Central memory CD8-positive, alpha-beta T cell (primary cell): ENCODE measurements around the gene AREG.
"Not testable (repeated sequence)": the region's sequence is repeated elsewhere in the genome, so short reads cannot be mapped to it uniquely, and the experiment has no call there.

Experiments
- ATAC-seq: fragments of 150-1000 bp; cut with Tn5 transposase; replicated peaks from 2 replicates; pipeline ENCODE4 v1.10.0; 2022; ENCODE audit warnings: mild to moderate bottlenecking, moderate FRiP score, moderate number of reproducible peaks; ENCODE audit not compliant: poor library complexity, severe bottlenecking; ENCODE audit errors: extremely low read depth
- DNase-seq, 2 donors: peaks; one replicate each; pipeline ENCODE4 v3.0.0; 2021; ENCODE audit warnings: low spot score in 2 of 2
- H3K27ac Mint-ChIP-seq: one replicate; pipeline ENCODE4 v1.8.0; 2022; ENCODE audit warnings: low read depth, mild to moderate bottlenecking, moderate library complexity, mixed read lengths
- H3K27me3 Mint-ChIP-seq: one replicate; pipeline ENCODE4 v1.8.0; 2022; ENCODE audit warnings: mixed read lengths
- H3K36me3 Mint-ChIP-seq: one replicate; pipeline ENCODE4 v1.8.0; 2022; ENCODE audit warnings: mild to moderate bottlenecking, moderate library complexity, mixed read lengths; ENCODE audit not compliant: insufficient read depth
- H3K4me1 Mint-ChIP-seq: one replicate; pipeline ENCODE4 v1.8.0; 2022; ENCODE audit warnings: mixed read lengths
- H3K4me3 Mint-ChIP-seq: one replicate; pipeline ENCODE4 v1.8.0; 2022; ENCODE audit warnings: mild to moderate bottlenecking, moderate library complexity, mixed read lengths
- H3K9me3 Mint-ChIP-seq: one replicate; pipeline ENCODE4 v1.8.0; 2022; ENCODE audit warnings: mixed read lengths

The AREG gene

GRCh38 chr4:74444891-74445642 lies at the start of gene AREG:
TSS of gene AREG (plus strand) at chr4:74445136. CDS start at chr4:74445346, 210 bp downstream.
- peaks cover 6% of the 10 kb centered on the region for H3K27me3 Mint-ChIP-seq
- DNase-seq (peak; percentile 85 to 86), ATAC-seq (peak; percentile 93)
- no peaks in the 10 kb centered on the region for H3K9me3 Mint-ChIP-seq
- peak within 1 kb of the TSS; percentile 97 for H3K27ac Mint-ChIP-seq
- H3K36me3 Mint-ChIP-seq, result peaks cover 7% of the 10 kb centered on the region
- peak within 1 kb of the TSS; percentile 93 for H3K4me3 Mint-ChIP-seq
- H3K4me1 Mint-ChIP-seq, result peaks cover 16% of the 10 kb centered on the region

DNA sequence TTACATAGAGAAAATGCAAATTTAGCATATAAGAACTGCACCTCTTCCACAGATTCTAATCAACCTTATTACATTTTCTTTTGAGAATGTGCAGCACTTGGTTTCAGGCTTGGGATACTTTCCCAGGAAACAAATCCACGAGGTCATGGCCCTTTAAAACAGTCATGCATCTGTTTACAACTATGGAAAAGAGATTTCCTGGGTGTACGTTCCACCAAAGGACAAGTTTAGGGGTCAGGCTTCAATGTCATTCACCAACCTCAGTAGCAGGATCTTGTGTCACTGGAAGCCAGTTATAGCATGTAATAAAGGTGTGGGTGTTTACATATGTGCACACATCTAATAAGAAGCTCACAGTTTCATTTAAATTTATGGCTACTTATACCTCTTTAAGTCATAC lies 49.3 kb upstream of the AREG start:
- ATAC-seq, result no peak
- H3K36me3 Mint-ChIP-seq, result peaks cover 7% of the 10 kb centered on the region
- peaks cover 5% of the 10 kb centered on the region for H3K4me1 Mint-ChIP-seq
- H3K27ac Mint-ChIP-seq, result no peak overlapping the region
- H3K27me3 Mint-ChIP-seq, result no peaks in the 10 kb centered on the region
- no peak for DNase-seq
- no peak overlapping the region for H3K4me3 Mint-ChIP-seq
- H3K9me3 Mint-ChIP-seq, result no peaks in the 10 kb centered on the region

GRCh38 chr4:74397748-74398426 lies 47.0 kb upstream of the AREG start:
- DNase-seq (no peak), ATAC-seq (peak; percentile 70)
- Mint-ChIP-seq H3K36me3 (peaks cover 7% of the 10 kb centered on the region), H3K27me3 (no peaks in the 10 kb centered on the region), H3K9me3 (no peaks in the 10 kb centered on the region), H3K4me3 (peak overlapping the region; percentile 100), H3K4me1 (peaks cover 5% of the 10 kb centered on the region), H3K27ac (peak overlapping the region; percentile 99)

- Mint-ChIP-seq H3K4me3 (peak overlapping the region; percentile 100), H3K27ac (peak overlapping the region; percentile 99)
- not testable (repeated sequence) for H3K4me1 Mint-ChIP-seq, ATAC-seq, H3K36me3 Mint-ChIP-seq, H3K27me3 Mint-ChIP-seq, H3K9me3 Mint-ChIP-seq, DNase-seq
Measured at GRCh38 chr4:74398894-74399589, 45.9 kb upstream of the AREG start.

- no peak for ATAC-seq
- no peak for DNase-seq
- Mint-ChIP-seq H3K27ac (no peak overlapping the region), H3K36me3 (peaks cover 7% of the 10 kb centered on the region), H3K27me3 (no peaks in the 10 kb centered on the region), H3K4me1 (peaks cover 5% of the 10 kb centered on the region), H3K4me3 (no peak overlapping the region), H3K9me3 (no peaks in the 10 kb centered on the region)
Measured at GRCh38 chr4:74400395-74400794, 44.5 kb upstream of the AREG start.

- no peak overlapping the region for H3K4me3 Mint-ChIP-seq
- ATAC-seq, result no peak
Measured at GRCh38 chr4:74402692-74403456, 42.1 kb upstream of the AREG start.

GRCh38 chr4:74407891-74408290 lies 37.0 kb upstream of the AREG start:
- no peaks in the 10 kb centered on the region for H3K36me3 Mint-ChIP-seq
- no peaks in the 10 kb centered on the region for H3K4me1 Mint-ChIP-seq
- no peak overlapping the region for H3K27ac Mint-ChIP-seq
- ATAC-seq (no peak), DNase-seq (no peak)
- no peaks in the 10 kb centered on the region for H3K9me3 Mint-ChIP-seq
- H3K4me3 Mint-ChIP-seq, result no peak overlapping the region
- H3K27me3 Mint-ChIP-seq, result peaks cover 6% of the 10 kb centered on the region

More at GRCh38 chr4:74402692-74403456, 42.1 kb upstream of the AREG start:
- Mint-ChIP-seq H3K36me3 (peaks cover 7% of the 10 kb centered on the region), H3K4me1 (peaks cover 5% of the 10 kb centered on the region), H3K9me3 (no peaks in the 10 kb centered on the region), H3K27ac (no peak overlapping the region), H3K27me3 (no peaks in the 10 kb centered on the region)
- DNase-seq, result no peak

GRCh38 chr4:74408639-74409038 lies 36.3 kb upstream of the AREG start:
- H3K4me3 Mint-ChIP-seq, result no peak overlapping the region
- no peak for ATAC-seq
- DNase-seq, result no peak
- H3K4me1 Mint-ChIP-seq, result no peaks in the 10 kb centered on the region
- H3K9me3 Mint-ChIP-seq, result no peaks in the 10 kb centered on the region
- H3K27ac Mint-ChIP-seq, result no peak overlapping the region
- no peaks in the 10 kb centered on the region for H3K36me3 Mint-ChIP-seq
- peaks cover 6% of the 10 kb centered on the region for H3K27me3 Mint-ChIP-seq

GRCh38 chr4:74410272-74410671 lies 34.7 kb upstream of the AREG start:
- Mint-ChIP-seq H3K36me3 (no peaks in the 10 kb centered on the region), H3K27me3 (peaks cover 21% of the 10 kb centered on the region), H3K9me3 (no peaks in the 10 kb centered on the region), H3K4me3 (no peak overlapping the region), H3K27ac (no peak overlapping the region), H3K4me1 (no peaks in the 10 kb centered on the region)
- ATAC-seq (no peak), DNase-seq (no peak)

DNA sequence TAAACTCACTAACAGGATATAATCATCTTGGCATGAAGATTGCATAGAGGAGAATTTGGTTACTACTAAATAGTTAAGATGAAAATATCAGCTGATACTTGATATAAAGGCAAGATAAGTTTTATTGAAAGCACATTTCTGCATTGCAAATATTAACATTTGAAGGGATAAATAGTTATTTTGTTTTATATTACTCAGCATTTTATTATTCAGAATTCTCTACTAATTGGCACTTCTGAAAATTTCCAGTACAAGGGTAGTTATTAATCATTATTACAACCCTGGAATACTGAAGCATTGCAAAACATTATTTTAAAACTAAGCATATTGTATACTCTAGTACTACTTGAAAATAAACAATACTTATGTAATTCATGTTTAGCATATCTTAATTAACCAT lies 32.7 kb upstream of the AREG start:
- DNase-seq (no peak), ATAC-seq (no peak)
- no peaks in the 10 kb centered on the region for H3K9me3 Mint-ChIP-seq
- H3K4me1 Mint-ChIP-seq, result no peaks in the 10 kb centered on the region
- no peaks in the 10 kb centered on the region for H3K36me3 Mint-ChIP-seq
- no peak overlapping the region for H3K27ac Mint-ChIP-seq
- H3K27me3 Mint-ChIP-seq, result peaks cover 21% of the 10 kb centered on the region
- H3K4me3 Mint-ChIP-seq, result no peak overlapping the region

GRCh38 chr4:74413265-74413664 lies 31.7 kb upstream of the AREG start:
- Mint-ChIP-seq H3K9me3 (no peaks in the 10 kb centered on the region), H3K27ac (no peak overlapping the region), H3K36me3 (no peaks in the 10 kb centered on the region)

DNA sequence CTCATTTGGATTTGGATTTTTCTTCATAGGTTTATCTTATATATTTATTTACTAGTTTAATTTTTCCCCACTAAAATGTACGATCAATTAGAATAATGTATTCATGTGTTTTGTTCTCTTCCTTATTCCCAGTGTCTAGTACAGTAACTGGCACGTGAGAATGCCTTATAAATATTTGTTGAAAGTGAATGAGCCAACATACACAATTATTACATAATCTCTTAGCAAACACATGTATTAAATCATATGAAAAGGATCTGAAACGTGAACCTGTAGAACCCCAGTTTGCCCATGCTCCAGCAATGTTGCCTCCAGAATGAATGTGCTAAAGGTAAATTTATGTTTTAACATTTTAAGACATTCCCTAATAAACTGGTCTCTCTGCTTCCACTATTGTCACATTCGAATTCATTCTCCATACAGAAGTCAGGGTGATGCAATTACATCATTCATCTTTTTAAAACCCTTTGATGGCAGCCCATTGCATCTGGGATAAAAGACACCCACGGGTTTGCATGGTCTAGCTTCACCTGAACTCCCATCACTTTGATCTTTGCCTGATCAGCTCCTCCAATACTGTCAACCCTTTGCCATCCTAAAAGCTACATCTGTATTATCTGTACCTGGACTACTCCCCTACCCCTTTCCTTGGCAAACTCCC lies 30.7 kb upstream of the AREG start:
- Mint-ChIP-seq H3K4me3 (no peak overlapping the region), H3K4me1 (no peaks in the 10 kb centered on the region), H3K36me3 (no peaks in the 10 kb centered on the region), H3K27ac (no peak overlapping the region), H3K27me3 (peaks cover 38% of the 10 kb centered on the region), H3K9me3 (no peaks in the 10 kb centered on the region)
- no peak for ATAC-seq
- no peak for DNase-seq

More at GRCh38 chr4:74413265-74413664, 31.7 kb upstream of the AREG start:
- no peak overlapping the region for H3K4me3 Mint-ChIP-seq
- no peak for DNase-seq
- no peaks in the 10 kb centered on the region for H3K4me1 Mint-ChIP-seq
- peaks cover 28% of the 10 kb centered on the region for H3K27me3 Mint-ChIP-seq
- no peak for ATAC-seq
